Ecto neural progenitor cell (in vitro differentiated cells): ENCODE data around the gene DCAF15.
"Not testable (repeated sequence)": the region's sequence is repeated elsewhere in the genome, so short reads cannot be mapped to it uniquely, and the experiment has no call there.

Experiments used
- DNase-seq: peaks from one replicate; pipeline ENCODE4 v3.0.0-alpha.2; 2018; ENCODE audit warnings: low spot score

The DCAF15 gene

GRCh38 chr19:13959962-13960862 lies 7.9 kb downstream of the DCAF15 start:
- no peak for DNase-seq

GRCh38 chr19:13960863-13961784 lies 8.8 kb downstream of the DCAF15 start:
- DNase-seq, result no peak

- DNase-seq, result peak; percentile 57
Measured at GRCh38 chr19:13961826-13962698, 9.8 kb downstream of the DCAF15 start.

- DNase-seq, result peak; percentile 74
Measured at GRCh38 chr19:13962699-13963602, 10.6 kb downstream of the DCAF15 start.

GRCh38 chr19:13963603-13964105 lies 11.3 kb downstream of the DCAF15 start:
- DNase-seq, result no peak

GRCh38 chr19:13964776-13965175 lies 12.5 kb downstream of the DCAF15 start:
- no peak for DNase-seq

GRCh38 chr19:13965377-13965896 lies 13.1 kb downstream of the DCAF15 start:
- DNase-seq, result no peak

GRCh38 chr19:13965926-13966683 lies 13.8 kb downstream of the DCAF15 start:
- peak; percentile 46 for DNase-seq

GRCh38 chr19:13966684-13967128 lies 14.4 kb downstream of the DCAF15 start:
- no peak for DNase-seq

- DNase-seq, result not testable (repeated sequence)
Measured at GRCh38 chr19:13967206-13967605, 14.9 kb downstream of the DCAF15 start.

- DNase-seq, result no peak
Measured at GRCh38 chr19:13968383-13968935, 16.1 kb downstream of the DCAF15 start.

GRCh38 chr19:13968999-13969398 lies 16.7 kb downstream of the DCAF15 start:
- DNase-seq, result no peak

- DNase-seq, result no peak
Measured at GRCh38 chr19:13969897-13970296, 17.6 kb downstream of the DCAF15 start.

GRCh38 chr19:13971868-13972267 lies 19.6 kb downstream of the DCAF15 start:
- not testable (repeated sequence) for DNase-seq

GRCh38 chr19:13972368-13973155 lies 20.3 kb downstream of the DCAF15 start:
- no peak for DNase-seq

GRCh38 chr19:13973479-13973878 lies 21.2 kb downstream of the DCAF15 start:
- not testable (repeated sequence) for DNase-seq

GRCh38 chr19:13974073-13974472 lies 21.8 kb downstream of the DCAF15 start:
- peak; percentile 76 for DNase-seq

- no peak for DNase-seq
Measured at GRCh38 chr19:13975870-13976269, 23.6 kb downstream of the DCAF15 start.
